IMR-90 (cell line): ENCODE data around the gene RAD23B.

Experiments
- BHLHE40 ChIP-seq: fragments of 150-350 bp; IDR thresholded peaks from 2 replicates; pipeline ENCODE4 v1.6.1; 2016; ENCODE audit warnings: mild to moderate bottlenecking, low read depth, low read length
- FOS ChIP-seq: fragments of 150-350 bp; IDR thresholded peaks from 2 replicates; pipeline ENCODE4 v1.6.1; 2016; ENCODE audit warnings: low read depth, low read length
- MXI1 ChIP-seq: IDR thresholded peaks from 2 replicates; pipeline ENCODE4 v1.6.1; 2012; ENCODE audit warnings: low read depth, mild to moderate bottlenecking, low read length, moderate library complexity, borderline replicate concordance
- POLR2A ChIP-seq: IDR thresholded peaks from 2 replicates; pipeline ENCODE4 v1.6.1; 2012; ENCODE audit warnings: mild to moderate bottlenecking, low read depth, low read length
- RAD21 ChIP-seq: IDR thresholded peaks from 2 replicates; pipeline ENCODE4 v1.6.1; 2012; ENCODE audit warnings: low read length, improper control_type of control experiment
- RFX5 ChIP-seq: IDR thresholded peaks from 2 replicates; pipeline ENCODE4 v1.8.0; 2012; ENCODE audit warnings: low read depth, mild to moderate bottlenecking, low read length, moderate library complexity
- SMC3 ChIP-seq: fragments of 150-350 bp; IDR thresholded peaks from 2 replicates; pipeline ENCODE4 v1.6.1; 2016; ENCODE audit warnings: low read depth, mild to moderate bottlenecking, antibody characterized with exemption, low read length, moderate library complexity
- TF ChIP-seq, protein P1 (sequence below): conservative IDR thresholded peaks from 2 replicates; pipeline ENCODE4 v1.5.1; 2012; ENCODE audit warnings: mild to moderate bottlenecking, low read depth, low read length, improper control_type of control experiment
- TF ChIP-seq, protein P2 (sequence below): fragments of 150-350 bp; IDR thresholded peaks from 2 replicates; pipeline ENCODE4 v1.6.1; 2017; ENCODE audit warnings: mild to moderate bottlenecking, antibody characterized with exemption, low read length, low read depth

DNA sequence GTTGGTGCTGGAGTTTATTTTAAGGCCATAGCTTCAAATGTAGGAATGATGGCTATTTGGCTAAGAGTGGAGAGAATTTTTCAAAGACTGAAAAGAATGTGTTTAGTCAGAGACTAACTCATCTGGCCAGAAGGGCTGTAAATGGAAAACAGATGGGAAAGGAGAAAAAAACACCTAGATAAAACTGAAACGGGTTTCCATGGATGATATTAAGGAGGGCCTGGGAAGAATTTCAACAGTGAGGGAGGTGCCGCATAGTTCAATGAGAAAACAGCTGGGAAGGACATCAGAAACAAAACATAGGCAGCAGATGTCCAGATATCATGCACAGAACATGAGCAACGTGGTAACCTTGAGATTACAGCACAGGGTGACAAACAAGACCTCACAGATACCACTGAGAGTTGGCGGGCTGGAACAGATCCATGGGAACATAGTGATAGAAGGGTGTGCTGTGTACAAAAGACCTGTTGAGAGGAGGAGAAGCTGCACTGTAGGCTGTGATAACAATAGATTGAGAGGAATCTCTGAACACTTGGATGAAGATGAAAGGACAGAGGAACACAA, 31.2 kb upstream of the RAD23B start:
- TF ChIP-seq, protein P1, sequence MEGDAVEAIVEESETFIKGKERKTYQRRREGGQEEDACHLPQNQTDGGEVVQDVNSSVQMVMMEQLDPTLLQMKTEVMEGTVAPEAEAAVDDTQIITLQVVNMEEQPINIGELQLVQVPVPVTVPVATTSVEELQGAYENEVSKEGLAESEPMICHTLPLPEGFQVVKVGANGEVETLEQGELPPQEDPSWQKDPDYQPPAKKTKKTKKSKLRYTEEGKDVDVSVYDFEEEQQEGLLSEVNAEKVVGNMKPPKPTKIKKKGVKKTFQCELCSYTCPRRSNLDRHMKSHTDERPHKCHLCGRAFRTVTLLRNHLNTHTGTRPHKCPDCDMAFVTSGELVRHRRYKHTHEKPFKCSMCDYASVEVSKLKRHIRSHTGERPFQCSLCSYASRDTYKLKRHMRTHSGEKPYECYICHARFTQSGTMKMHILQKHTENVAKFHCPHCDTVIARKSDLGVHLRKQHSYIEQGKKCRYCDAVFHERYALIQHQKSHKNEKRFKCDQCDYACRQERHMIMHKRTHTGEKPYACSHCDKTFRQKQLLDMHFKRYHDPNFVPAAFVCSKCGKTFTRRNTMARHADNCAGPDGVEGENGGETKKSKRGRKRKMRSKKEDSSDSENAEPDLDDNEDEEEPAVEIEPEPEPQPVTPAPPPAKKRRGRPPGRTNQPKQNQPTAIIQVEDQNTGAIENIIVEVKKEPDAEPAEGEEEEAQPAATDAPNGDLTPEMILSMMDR: no peak
- TF ChIP-seq POLR2A (no peak), FOS (no peak), SMC3 (no peak), MXI1 (no peak), RFX5 (no peak), BHLHE40 (0 out of 2 replicates have a peak, but pooled peaks have one; percentile 50), RAD21 (no peak)
- TF ChIP-seq, protein P2, sequence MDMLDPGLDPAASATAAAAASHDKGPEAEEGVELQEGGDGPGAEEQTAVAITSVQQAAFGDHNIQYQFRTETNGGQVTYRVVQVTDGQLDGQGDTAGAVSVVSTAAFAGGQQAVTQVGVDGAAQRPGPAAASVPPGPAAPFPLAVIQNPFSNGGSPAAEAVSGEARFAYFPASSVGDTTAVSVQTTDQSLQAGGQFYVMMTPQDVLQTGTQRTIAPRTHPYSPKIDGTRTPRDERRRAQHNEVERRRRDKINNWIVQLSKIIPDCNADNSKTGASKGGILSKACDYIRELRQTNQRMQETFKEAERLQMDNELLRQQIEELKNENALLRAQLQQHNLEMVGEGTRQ: no peak
